Measurements from ENCODE around the gene TSPO2. TPM values are rescaled to one million over a fixed set of nuclear protein-coding genes. Genes with fewer than 3 reads are reported as not detected.
"Not testable (repeated sequence)": the region's sequence is repeated elsewhere in the genome, so short reads cannot be mapped to it uniquely, and the experiment has no call there.

The TSPO2 gene
- total and polyA plus RNA-seq, 4 donors = 0.38 to 1.6 (median 0.59) TPM

DNA sequence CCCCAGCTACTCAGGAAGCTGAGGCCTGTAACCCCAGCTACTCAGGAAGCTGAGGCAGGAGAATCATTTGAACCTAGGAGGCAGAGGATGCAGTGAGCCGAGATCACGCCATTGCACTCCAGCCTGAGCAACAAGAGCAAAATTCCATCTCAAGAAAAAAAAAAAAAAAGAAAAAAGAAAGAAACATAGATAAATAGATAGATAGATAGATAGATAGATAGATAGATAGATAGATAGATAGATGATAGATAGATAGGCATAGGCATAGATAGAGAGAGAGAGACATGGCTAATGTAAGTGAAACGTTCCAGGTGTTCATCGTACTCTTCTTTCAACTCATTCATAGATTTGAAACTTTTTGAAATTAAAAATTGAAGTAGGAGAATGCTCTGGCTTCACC, 35.3 kb upstream of the TSPO2 start:
- not testable (repeated sequence) for DNase-seq (ENCODE audit: low read depth in 4 of 6, low spot score in 6 of 6); H3K27me3 ChIP-seq (ENCODE audit: control insufficient read depth, insufficient read depth, low read length); H3K27ac ChIP-seq (ENCODE audit: low read depth, low read length); H3K4me1 ChIP-seq (ENCODE audit: control insufficient read depth, insufficient read depth, low read length); H3K36me3 ChIP-seq (ENCODE audit: control insufficient read depth, insufficient read depth, low read length); H3K9me3 ChIP-seq (ENCODE audit: control insufficient read depth, insufficient read depth, low read length); H3K4me3 ChIP-seq (ENCODE audit: low read depth, low read length)
- WGBS (ENCODE audit: insufficient coverage) = no CpG with 5 or more reads among the region's 4 CpGs

DNA sequence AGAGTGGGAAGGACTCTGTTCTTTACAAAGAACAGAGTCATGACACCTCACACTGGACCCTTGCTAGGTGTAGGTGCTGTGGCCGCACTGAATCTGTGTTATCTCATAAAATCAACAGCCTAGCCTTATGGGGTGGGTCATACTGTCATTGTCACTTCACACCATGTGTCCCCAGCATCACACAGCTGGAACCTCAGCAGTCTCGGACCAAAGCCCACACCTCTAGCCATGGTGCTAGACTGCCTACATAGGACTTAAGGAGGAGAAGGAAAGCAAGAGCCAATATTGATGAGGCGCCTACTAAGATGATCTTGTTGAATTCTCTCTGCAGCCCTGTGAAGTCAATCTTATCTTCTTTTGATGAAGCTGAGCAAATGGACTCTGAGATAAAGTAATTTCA, 34.3 kb upstream of the TSPO2 start:
- H3K27ac ChIP-seq (ENCODE audit: low read depth, low read length) = no peak overlapping the region
- H3K4me1 ChIP-seq (ENCODE audit: control insufficient read depth, insufficient read depth, low read length) = no peaks in the 10 kb centered on the region
- DNase-seq (ENCODE audit: low read depth in 4 of 6, low spot score in 6 of 6) = no peak
- WGBS (ENCODE audit: insufficient coverage) = 100% methylated on average over 1 of the region's 3 CpGs
- no peaks in the 10 kb centered on the region for H3K27me3 ChIP-seq (ENCODE audit: control insufficient read depth, insufficient read depth, low read length)
- no peaks in the 10 kb centered on the region for H3K36me3 ChIP-seq (ENCODE audit: control insufficient read depth, insufficient read depth, low read length)
- H3K9me3 ChIP-seq (ENCODE audit: control insufficient read depth, insufficient read depth, low read length) = no peaks in the 10 kb centered on the region
- H3K4me3 ChIP-seq (ENCODE audit: low read depth, low read length) = no peak overlapping the region

DNA sequence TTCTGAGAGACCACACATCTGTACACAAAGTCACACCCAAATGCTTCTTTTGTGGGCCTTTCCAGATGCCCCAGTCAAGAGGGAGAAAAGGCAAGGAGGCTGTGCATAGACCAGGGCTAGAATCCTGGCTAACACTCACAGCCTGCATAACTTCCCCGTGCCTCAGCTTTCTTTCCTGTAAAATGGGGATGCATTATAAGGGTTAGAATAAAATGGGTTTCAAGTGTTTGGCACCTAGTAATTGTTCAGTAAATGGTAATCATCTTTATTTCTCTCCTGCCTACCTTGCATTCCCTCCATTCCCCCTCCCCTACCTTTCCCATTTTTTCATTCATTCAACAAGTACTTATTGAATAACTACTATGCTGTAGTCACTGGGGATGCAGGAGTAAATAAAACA, 32.6 kb upstream of the TSPO2 start:
- no peak for DNase-seq (ENCODE audit: low read depth in 4 of 6, low spot score in 6 of 6)
- no peaks in the 10 kb centered on the region for H3K27me3 ChIP-seq (ENCODE audit: control insufficient read depth, insufficient read depth, low read length)
- H3K27ac ChIP-seq (ENCODE audit: low read depth, low read length) = no peak overlapping the region
- no CpG with 5 or more reads among the region's 1 CpG for whole genome bisulfite sequencing (ENCODE audit: insufficient coverage)
- H3K9me3 ChIP-seq (ENCODE audit: control insufficient read depth, insufficient read depth, low read length) = no peaks in the 10 kb centered on the region
- no peaks in the 10 kb centered on the region for H3K36me3 ChIP-seq (ENCODE audit: control insufficient read depth, insufficient read depth, low read length)
- no peaks in the 10 kb centered on the region for H3K4me1 ChIP-seq (ENCODE audit: control insufficient read depth, insufficient read depth, low read length)
- H3K4me3 ChIP-seq (ENCODE audit: low read depth, low read length) = no peak overlapping the region

GRCh38 chr6:41011673-41012072, 30.6 kb upstream of the TSPO2 start:
- no peak overlapping the region for H3K4me3 ChIP-seq (ENCODE audit: low read depth, low read length)
- no peaks in the 10 kb centered on the region for H3K4me1 ChIP-seq (ENCODE audit: control insufficient read depth, insufficient read depth, low read length)
- no CpG with 5 or more reads among the region's 2 CpGs for WGBS (ENCODE audit: insufficient coverage)
- no peaks in the 10 kb centered on the region for H3K9me3 ChIP-seq (ENCODE audit: control insufficient read depth, insufficient read depth, low read length)
- no peak for DNase-seq (ENCODE audit: low read depth in 4 of 6, low spot score in 6 of 6)
- no peaks in the 10 kb centered on the region for H3K36me3 ChIP-seq (ENCODE audit: control insufficient read depth, insufficient read depth, low read length)
- no peaks in the 10 kb centered on the region for H3K27me3 ChIP-seq (ENCODE audit: control insufficient read depth, insufficient read depth, low read length)
- H3K27ac ChIP-seq (ENCODE audit: low read depth, low read length) = no peak overlapping the region

- no peak overlapping the region for H3K4me3 ChIP-seq (ENCODE audit: low read depth, low read length)
- no peaks in the 10 kb centered on the region for H3K27me3 ChIP-seq (ENCODE audit: control insufficient read depth, insufficient read depth, low read length)
- no peaks in the 10 kb centered on the region for H3K36me3 ChIP-seq (ENCODE audit: control insufficient read depth, insufficient read depth, low read length)
- WGBS (ENCODE audit: insufficient coverage) = 80% methylated on average over 1 of the region's 5 CpGs
- no peak overlapping the region for H3K27ac ChIP-seq (ENCODE audit: low read depth, low read length)
- H3K9me3 ChIP-seq (ENCODE audit: control insufficient read depth, insufficient read depth, low read length) = no peaks in the 10 kb centered on the region
- no peak for DNase-seq (ENCODE audit: low read depth in 4 of 6, low spot score in 6 of 6)
- H3K4me1 ChIP-seq (ENCODE audit: control insufficient read depth, insufficient read depth, low read length) = no peaks in the 10 kb centered on the region
Observed at GRCh38 chr6:41013466-41014153, 28.7 kb upstream of the TSPO2 start.

DNA sequence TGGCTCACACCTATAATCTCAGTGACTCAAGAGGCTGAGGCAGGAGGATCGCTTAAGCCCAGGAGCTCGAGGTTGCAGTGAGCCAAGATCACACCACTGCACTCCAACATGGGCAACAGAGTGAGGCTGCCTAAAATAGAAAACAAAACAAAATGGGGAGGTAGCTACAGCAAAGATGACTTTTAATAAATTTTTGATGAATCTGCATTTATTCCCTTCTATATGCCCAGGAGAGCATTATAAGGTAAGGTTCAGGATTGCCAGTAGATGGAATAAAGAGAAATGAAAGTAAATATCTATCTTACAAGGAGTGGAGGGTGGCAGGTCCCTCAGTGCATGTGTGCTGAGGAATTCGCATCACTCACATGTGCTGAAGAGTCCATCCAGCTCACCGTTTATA, 27.5 kb upstream of the TSPO2 start:
- no peak for DNase-seq (ENCODE audit: low read depth in 4 of 6, low spot score in 6 of 6)
- no peaks in the 10 kb centered on the region for H3K4me1 ChIP-seq (ENCODE audit: control insufficient read depth, insufficient read depth, low read length)
- H3K4me3 ChIP-seq (ENCODE audit: low read depth, low read length) = no peak overlapping the region
- H3K27ac ChIP-seq (ENCODE audit: low read depth, low read length) = no peak overlapping the region
- H3K36me3 ChIP-seq (ENCODE audit: control insufficient read depth, insufficient read depth, low read length) = no peaks in the 10 kb centered on the region
- no peaks in the 10 kb centered on the region for H3K27me3 ChIP-seq (ENCODE audit: control insufficient read depth, insufficient read depth, low read length)
- no peaks in the 10 kb centered on the region for H3K9me3 ChIP-seq (ENCODE audit: control insufficient read depth, insufficient read depth, low read length)
- WGBS (ENCODE audit: insufficient coverage) = 90% methylated on average over 1 of the region's 4 CpGs

DNA sequence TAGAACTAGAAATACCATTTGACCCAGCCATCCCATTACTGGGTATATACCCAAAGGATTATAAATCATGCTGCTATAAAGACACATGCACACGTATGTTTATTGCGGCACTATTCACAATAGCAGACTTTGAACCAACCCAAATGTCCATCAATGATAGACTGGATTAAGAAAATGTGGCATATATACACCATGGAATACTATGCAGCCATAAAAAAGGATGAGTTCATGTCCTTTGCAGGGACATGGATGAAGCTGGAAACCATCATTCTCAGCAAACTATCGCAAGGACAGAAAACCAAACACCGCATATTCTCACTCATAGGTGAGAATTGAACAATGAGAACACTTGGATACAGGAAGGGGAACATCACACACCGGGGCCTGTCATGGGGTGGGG, 26.4 kb upstream of the TSPO2 start:
- no CpG with 5 or more reads among the region's 5 CpGs for WGBS (ENCODE audit: insufficient coverage)
- H3K27ac ChIP-seq (ENCODE audit: low read depth, low read length); H3K27me3 ChIP-seq (ENCODE audit: control insufficient read depth, insufficient read depth, low read length); DNase-seq (ENCODE audit: low read depth in 4 of 6, low spot score in 6 of 6); H3K4me3 ChIP-seq (ENCODE audit: low read depth, low read length); H3K9me3 ChIP-seq (ENCODE audit: control insufficient read depth, insufficient read depth, low read length); H3K4me1 ChIP-seq (ENCODE audit: control insufficient read depth, insufficient read depth, low read length); H3K36me3 ChIP-seq (ENCODE audit: control insufficient read depth, insufficient read depth, low read length): not testable (repeated sequence)

- H3K9me3 ChIP-seq (ENCODE audit: control insufficient read depth, insufficient read depth, low read length) = no peaks in the 10 kb centered on the region
- H3K36me3 ChIP-seq (ENCODE audit: control insufficient read depth, insufficient read depth, low read length) = no peaks in the 10 kb centered on the region
- DNase-seq (ENCODE audit: low read depth in 4 of 6, low spot score in 6 of 6) = no peak
- no peaks in the 10 kb centered on the region for H3K27me3 ChIP-seq (ENCODE audit: control insufficient read depth, insufficient read depth, low read length)
- 90% methylated on average over 1 of the region's 1 CpG for WGBS (ENCODE audit: insufficient coverage)
- H3K4me1 ChIP-seq (ENCODE audit: control insufficient read depth, insufficient read depth, low read length) = no peaks in the 10 kb centered on the region
- no peak overlapping the region for H3K27ac ChIP-seq (ENCODE audit: low read depth, low read length)
- H3K4me3 ChIP-seq (ENCODE audit: low read depth, low read length) = no peak overlapping the region
Observed at GRCh38 chr6:41017663-41018062, 24.6 kb upstream of the TSPO2 start.

DNA sequence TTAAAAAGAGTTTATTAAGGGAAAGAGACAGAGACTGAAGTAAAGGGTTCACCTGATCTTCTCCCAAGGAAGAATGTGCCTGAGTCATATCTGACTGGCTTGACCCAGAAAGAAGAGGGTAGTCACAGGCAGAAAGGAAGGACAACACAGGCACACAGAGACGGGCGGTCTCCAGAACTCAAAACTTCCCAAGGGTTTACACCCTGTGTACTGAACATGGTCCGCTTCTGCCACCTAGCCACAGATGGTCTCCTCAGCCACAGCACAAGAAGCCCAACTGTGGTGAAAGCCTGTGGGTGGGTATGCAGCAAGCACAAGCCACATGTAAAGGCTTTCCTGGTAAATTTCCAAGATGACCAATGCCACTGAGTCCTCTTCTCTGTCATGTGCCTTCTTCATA, 20.4 kb upstream of the TSPO2 start:
- Histone ChIP-seq H3K9me3 (ENCODE audit: control insufficient read depth, insufficient read depth, low read length) (no peaks in the 10 kb centered on the region), H3K27ac (ENCODE audit: low read depth, low read length) (no peak overlapping the region), H3K36me3 (ENCODE audit: control insufficient read depth, insufficient read depth, low read length) (no peaks in the 10 kb centered on the region), H3K4me1 (ENCODE audit: control insufficient read depth, insufficient read depth, low read length) (no peaks in the 10 kb centered on the region), H3K27me3 (ENCODE audit: control insufficient read depth, insufficient read depth, low read length) (no peaks in the 10 kb centered on the region), H3K4me3 (ENCODE audit: low read depth, low read length) (no peak overlapping the region)
- peak in 4 of 6 donors; percentile 17 to 86 (median 61) for DNase-seq (ENCODE audit: low read depth in 4 of 6, low spot score in 6 of 6)
- WGBS (ENCODE audit: insufficient coverage) = no CpG with 5 or more reads among the region's 3 CpGs

DNA sequence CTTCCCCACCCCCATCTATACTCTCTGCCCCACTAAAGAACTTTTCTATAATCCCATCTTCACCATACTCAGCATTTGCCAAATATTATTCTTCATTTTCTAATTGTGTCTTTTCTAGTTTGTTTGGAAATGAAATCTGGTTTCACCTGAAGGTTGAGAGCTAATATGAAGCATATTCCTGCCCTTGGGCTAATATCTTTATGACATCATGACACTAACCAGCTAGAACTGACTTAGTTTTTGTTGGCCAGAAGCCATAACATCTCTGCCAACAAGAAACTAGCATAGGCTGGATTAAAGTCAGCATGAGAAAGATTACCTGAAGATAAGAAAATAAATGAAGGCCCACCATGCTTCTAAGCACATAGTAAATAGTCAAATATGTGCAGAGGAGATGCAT, 20.0 kb upstream of the TSPO2 start:
- Histone ChIP-seq H3K36me3 (ENCODE audit: control insufficient read depth, insufficient read depth, low read length) (no peaks in the 10 kb centered on the region), H3K27me3 (ENCODE audit: control insufficient read depth, insufficient read depth, low read length) (no peaks in the 10 kb centered on the region), H3K4me3 (ENCODE audit: low read depth, low read length) (no peak overlapping the region), H3K9me3 (ENCODE audit: control insufficient read depth, insufficient read depth, low read length) (no peaks in the 10 kb centered on the region), H3K27ac (ENCODE audit: low read depth, low read length) (no peak overlapping the region), H3K4me1 (ENCODE audit: control insufficient read depth, insufficient read depth, low read length) (peaks cover under 1% of the 10 kb centered on the region)
- no peak for DNase-seq (ENCODE audit: low read depth in 4 of 6, low spot score in 6 of 6)

All from spinal cord (tissue), 10 donors.